H1 (cell line): Measurements from ENCODE around the gene KRTDAP. TPM values are rescaled to one million over a fixed set of nuclear protein-coding genes. Genes with fewer than 3 reads are reported as not detected.

Experiments used
- CTCF ChIA-PET: fragments of 300-600 bp; sonication (Branson Sonifier 250); formaldehyde crosslinking; loops from one replicate; lab custom pipeline; 2021; ENCODE audit not compliant: partially characterized antibody; lab: Charles Lee
- POLR2A ChIA-PET: fragments of 300-600 bp; sonication (Branson Sonifier 250); formaldehyde crosslinking; loops from one replicate; lab custom pipeline; 2021; ENCODE audit warnings: inconsistent platforms; ENCODE audit not compliant: partially characterized antibody; lab: Charles Lee
- DNase-seq, 2 experiments: peaks; one replicate each; pipeline versions ENCODE4 v3.0.0 to v3.0.0-alpha.2; 2010 to 2022; ENCODE audit warnings: low spot score in 2 of 2, low read depth in 1 of 2, mixed read lengths in 1 of 2
- FAIRE-seq: peaks from 2 replicates; lab custom pipeline; 2011; peaks lifted over from hg19 to GRCh38; lab: Jason Lieb, UNC
- H2AFZ ChIP-seq: 2 replicates; pipeline ENCODE4 v1.8.1; 2012; ENCODE audit warnings: low read length, inconsistent platforms
- H2AK5ac ChIP-seq: 2 replicates; pipeline ENCODE4 v1.6.1; 2013; ENCODE audit warnings: low read depth, low read length
- H2BK120ac ChIP-seq: replicated peaks from 2 replicates; pipeline ENCODE3; 2013; ENCODE audit warnings: low read depth, low read length, inconsistent platforms
- H2BK12ac ChIP-seq: 2 replicates; pipeline ENCODE4 v1.6.1; 2013; ENCODE audit warnings: low read depth, low read length
- H2BK15ac ChIP-seq: 2 replicates; pipeline ENCODE4 v1.6.1; 2013; ENCODE audit warnings: low read length
- H2BK20ac ChIP-seq: 2 replicates; pipeline ENCODE4 v1.6.1; 2013; ENCODE audit warnings: low read length
- H2BK5ac ChIP-seq: 2 replicates; pipeline ENCODE4 v1.6.1; 2013; ENCODE audit warnings: low read depth, low read length
- H3K14ac ChIP-seq: 2 replicates; pipeline ENCODE4 v1.6.1; 2013; ENCODE audit warnings: inconsistent platforms; ENCODE audit not compliant: insufficient read length
- H3K18ac ChIP-seq: 2 replicates; pipeline ENCODE4 v1.6.1; 2013; ENCODE audit warnings: low read length; ENCODE audit errors: extremely low read depth
- H3K23ac ChIP-seq: 2 replicates; pipeline ENCODE4 v1.6.1; 2013; ENCODE audit warnings: inconsistent platforms; ENCODE audit not compliant: insufficient read length
- H3K23me2 ChIP-seq: 2 replicates; pipeline ENCODE4 v1.6.1; 2013; ENCODE audit warnings: low read depth, low read length
- H3K27ac ChIP-seq: 2 replicates; pipeline ENCODE4 v1.6.1; 2011; ENCODE audit warnings: low read depth, low read length, inconsistent platforms
- H3K27me3 ChIP-seq, 4 experiments: replicated peaks in 1 of 4; 1 replicate in 1 of 4; 2 replicates in 3 of 4; pipeline versions ENCODE4 v1.6.1 to v1.8.1; 2011 to 2013; ENCODE audit warnings: low read length in 3 of 4, mild to moderate bottlenecking in 3 of 4, inconsistent platforms in 2 of 4, mixed read lengths in 2 of 4, moderate library complexity in 1 of 4; ENCODE audit not compliant: control insufficient read depth in 3 of 4, insufficient read depth in 3 of 4; ENCODE audit errors: extremely low read depth in 1 of 4
- H3K36me3 ChIP-seq, 4 experiments: 2 replicates each; pipeline versions ENCODE4 v1.6.1 to v1.8.1; 2011 to 2013; ENCODE audit warnings: mild to moderate bottlenecking in 4 of 4, low read length in 3 of 4, moderate library complexity in 2 of 4, control low read depth in 1 of 4, inconsistent platforms in 1 of 4; ENCODE audit not compliant: insufficient read depth in 4 of 4, control insufficient read depth in 2 of 4
- H3K4ac ChIP-seq: replicated peaks from 2 replicates; pipeline ENCODE3; 2013; ENCODE audit warnings: low read length, low read depth, mixed read lengths, inconsistent platforms; ENCODE audit not compliant: insufficient read length
- H3K4me1 ChIP-seq, 4 experiments: replicated peaks in 1 of 4; 1 replicate in 1 of 4; 2 replicates in 3 of 4; pipeline versions ENCODE4 v1.6.1 to v1.8.1; 2011 to 2013; ENCODE audit warnings: low read length in 3 of 4, inconsistent platforms in 2 of 4, mixed read lengths in 1 of 4; ENCODE audit not compliant: insufficient read depth in 4 of 4, control insufficient read depth in 3 of 4
- H3K4me2 ChIP-seq, 2 experiments: 2 replicates each; pipeline versions ENCODE4 v1.6.1 to v1.8.1; 2011 to 2013; ENCODE audit warnings: low read depth in 2 of 2, low read length in 2 of 2, control low read depth in 1 of 2, inconsistent platforms in 1 of 2, mild to moderate bottlenecking in 1 of 2; ENCODE audit not compliant: insufficient read depth in 1 of 2
- H3K4me3 ChIP-seq, 4 experiments: fragments of 200-600, 300-600 bp in 1 of 4; sonication (generic), shearing (Covaris generic), sonication (Bioruptor Twin) in 1 of 4; 2 replicates each; pipeline versions ENCODE4 v1.5.1 to v1.8.1; 2011 to 2016; ENCODE audit warnings: low read length in 4 of 4, low read depth in 3 of 4, control low read depth in 2 of 4, inconsistent platforms in 2 of 4, mild to moderate bottlenecking in 2 of 4, mixed read lengths in 1 of 4, moderate library complexity in 1 of 4; ENCODE audit not compliant: insufficient read depth in 2 of 4; ENCODE audit errors: extremely low read depth in 1 of 4
- H3K56ac ChIP-seq: replicated peaks from 2 replicates; pipeline ENCODE3; 2013; ENCODE audit warnings: low read depth, mild to moderate bottlenecking, mixed read lengths, low read length, inconsistent platforms; ENCODE audit not compliant: insufficient read length
- H3K79me1 ChIP-seq: 2 replicates; pipeline ENCODE4 v1.6.1; 2013; ENCODE audit warnings: low read depth, low read length, control low read depth
- H3K79me2 ChIP-seq, 2 experiments: 2 replicates each; pipeline versions ENCODE4 v1.6.1 to v1.8.1; 2012 to 2013; ENCODE audit warnings: low read length in 2 of 2, mild to moderate bottlenecking in 2 of 2, inconsistent platforms in 1 of 2; ENCODE audit not compliant: insufficient read depth in 2 of 2, control insufficient read depth in 1 of 2
- H3K9ac ChIP-seq, 4 experiments: replicated peaks in 1 of 4; 1 replicate in 1 of 4; 2 replicates in 3 of 4; pipeline versions ENCODE4 v1.6.1 to v1.8.1; 2011 to 2013; ENCODE audit warnings: low read depth in 3 of 4, low read length in 3 of 4, control low read depth in 2 of 4, mild to moderate bottlenecking in 2 of 4, moderate library complexity in 2 of 4, inconsistent platforms in 1 of 4; ENCODE audit errors: extremely low read depth in 1 of 4
- H3K9me3 ChIP-seq, 2 experiments: 2 replicates each; pipeline versions ENCODE4 v1.6.1 to v1.8.1; 2012 to 2013; ENCODE audit warnings: mild to moderate bottlenecking in 2 of 2, moderate library complexity in 2 of 2, control low read depth in 1 of 2, inconsistent platforms in 1 of 2, low read depth in 1 of 2, low read length in 1 of 2, mixed read lengths in 1 of 2; ENCODE audit not compliant: insufficient read depth in 2 of 2
- H4K20me1 ChIP-seq, 2 experiments: replicated peaks in 1 of 2; 2 replicates each; pipeline versions ENCODE3 to v1.8.1; 2011 to 2013; ENCODE audit warnings: inconsistent platforms in 2 of 2, low read length in 2 of 2, mild to moderate bottlenecking in 1 of 2; ENCODE audit not compliant: insufficient read depth in 2 of 2, control insufficient read depth in 1 of 2
- H4K5ac ChIP-seq: 2 replicates; pipeline ENCODE4 v1.6.1; 2013; ENCODE audit warnings: low read length, low read depth, mixed read lengths, inconsistent platforms; ENCODE audit not compliant: insufficient read length
- H4K8ac ChIP-seq: 2 replicates; pipeline ENCODE4 v1.8.0; 2013; ENCODE audit warnings: mild to moderate bottlenecking, moderate library complexity, low read length, inconsistent platforms; ENCODE audit not compliant: insufficient read depth; ENCODE audit errors: extremely low read depth
- H4K91ac ChIP-seq: replicated peaks from 2 replicates; pipeline ENCODE3; 2013; ENCODE audit warnings: low read length, mixed read lengths, inconsistent platforms; ENCODE audit not compliant: insufficient read length
- BACH1 ChIP-seq: IDR thresholded peaks from 2 replicates; pipeline ENCODE4 v1.6.1; 2012; ENCODE audit warnings: low read length, improper control_type of control experiment
- BRCA1 ChIP-seq: IDR thresholded peaks from 2 replicates; pipeline ENCODE4 v1.6.1; 2012; ENCODE audit warnings: low read depth, low read length, improper control_type of control experiment
- HDAC6 ChIP-seq: IDR thresholded peaks from one replicate; pipeline ENCODE4 v1.7.1; 2012; ENCODE audit warnings: low read depth, mild to moderate bottlenecking, inconsistent platforms, low read length, moderate library complexity
- KDM4A ChIP-seq: IDR thresholded peaks from one replicate; pipeline ENCODE4 v1.7.1; 2012; ENCODE audit warnings: low read depth, mild to moderate bottlenecking, moderate library complexity, low read length, inconsistent platforms; ENCODE audit not compliant: severe bottlenecking
- SIX5 ChIP-seq: IDR thresholded peaks from 2 replicates; pipeline ENCODE4 v1.6.1; 2011; ENCODE audit warnings: mild to moderate bottlenecking, low read depth, low read length
- WGBS, 2 experiments: shearing (Covaris generic) in 1 of 2; methylation state at CpG; one replicate each; pipeline versions ENCODE4 v1.1.6 to v1.1.7; 2013 to 2015; ENCODE audit warnings: low lambda C conversion rate in 2 of 2, mixed read lengths in 2 of 2, inconsistent platforms in 1 of 2, low coverage in 1 of 2, missing lambda C conversion rate in 1 of 2; ENCODE audit not compliant: insufficient replicate concordance in 2 of 2, insufficient coverage in 1 of 2, insufficient read length in 1 of 2; ENCODE audit errors: extremely low coverage in 1 of 2, missing lambda C conversion rate in 1 of 2; 5-methylcytosine and 5-hydroxymethylcytosine counted together
- polyA plus RNA-seq, 7 experiments: library from polyadenylated mRNA; depleted of rRNA in 3 of 7; stranded (reverse) in 5 of 7; unstranded in 2 of 7; fragments of >200 nt in 5 of 7; fragments of 200-250 nt in 2 of 7; gene quantifications; 1 replicate in 5 of 7; 2 replicates in 1 of 7; 4 replicates in 1 of 7; pipeline versions ENCODE4 v1.2.1 to v1.2.3, GENCODE V29; 2011 to 2013; ENCODE audit warnings: missing spikeins in 2 of 7, mixed read lengths in 2 of 7
- total RNA-seq: library from RNA; stranded (reverse); fragmentation: NEBNext Ultra II Directional; extraction: Animal tissue kit (Norgen Biotek cat#: 25700); gene quantifications from 2 replicates; pipeline ENCODE4 v1.2.1, GENCODE V29; 2021
- TF ChIP-seq, protein P1 (sequence below): IDR thresholded peaks from 2 replicates; pipeline ENCODE4 v1.6.1; 2012; ENCODE audit warnings: inconsistent platforms

Gene KRTDAP
- total and polyA plus RNA-seq, 2 of the 8 experiments (the other 6 are each of a cell fraction or from before 2014, with no cell fraction given) = 0.69 to 0.88 TPM

- no peak overlapping the region for H3K14ac ChIP-seq
- no peaks in the 10 kb centered on the region for H3K9me3 ChIP-seq
- no peak overlapping the region for H2AK5ac ChIP-seq
- no peaks in the 10 kb centered on the region for H3K79me1 ChIP-seq
- H2AFZ ChIP-seq = no peak overlapping the region
- H3K4me1 ChIP-seq = no peaks in the 10 kb centered on the region
- DNase-seq (no peak), FAIRE-seq (no peak)
- H3K36me3 ChIP-seq = no peaks in the 10 kb centered on the region
- no peak overlapping the region for H4K8ac ChIP-seq
- CTCF ChIA-PET = interaction anchor here (0.6 kb wide), 1 partner anchor 20 kb away, joined by 3 read pairs; no protein-coding TSS in a partner anchor
- H3K4me2 ChIP-seq = no peak overlapping the region
- no peaks in the 10 kb centered on the region for H3K27me3 ChIP-seq
- TF ChIP-seq BACH1 (no peak), SIX5 (no peak), HDAC6 (no peak), BRCA1 (no peak), KDM4A (no peak)
- TF ChIP-seq, protein P1, sequence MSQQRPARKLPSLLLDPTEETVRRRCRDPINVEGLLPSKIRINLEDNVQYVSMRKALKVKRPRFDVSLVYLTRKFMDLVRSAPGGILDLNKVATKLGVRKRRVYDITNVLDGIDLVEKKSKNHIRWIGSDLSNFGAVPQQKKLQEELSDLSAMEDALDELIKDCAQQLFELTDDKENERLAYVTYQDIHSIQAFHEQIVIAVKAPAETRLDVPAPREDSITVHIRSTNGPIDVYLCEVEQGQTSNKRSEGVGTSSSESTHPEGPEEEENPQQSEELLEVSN = no peak
- H2BK20ac ChIP-seq = no peak overlapping the region
- no peak overlapping the region for H3K18ac ChIP-seq
- H2BK12ac ChIP-seq = no peak overlapping the region
- no peak overlapping the region for H2BK120ac ChIP-seq
- H2BK5ac ChIP-seq = no peak overlapping the region
- H3K23me2 ChIP-seq = no peaks in the 10 kb centered on the region
- H3K23ac ChIP-seq = no peak overlapping the region
- POLR2A ChIA-PET = no interaction called here
- no peak overlapping the region for H4K5ac ChIP-seq
- H2BK15ac ChIP-seq = no peak overlapping the region
- H3K79me2 ChIP-seq = no peaks in the 10 kb centered on the region
- H3K4me3 ChIP-seq = no peak overlapping the region
- H3K4ac ChIP-seq = no peak overlapping the region
- H3K27ac ChIP-seq = no peak overlapping the region
- no peak overlapping the region for H3K56ac ChIP-seq
- WGBS, 2 experiments = 92% methylated on average over 5 of the region's 5 CpGs; no CpG with 5 or more reads in 1 of the 2 experiments
- H4K20me1 ChIP-seq = no peaks in the 10 kb centered on the region
- H4K91ac ChIP-seq = no peak overlapping the region
- no peak overlapping the region for H3K9ac ChIP-seq
Observed at GRCh38 chr19:35438096-35438495, 52.2 kb downstream of the KRTDAP start.
